ES-I3 (cell line): ENCODE results near the gene MB.
A peak's percentile ranks its signal among the peaks of the same experiment; 100 is the strongest.
"Not testable (repeated sequence)": the region's sequence is repeated elsewhere in the genome, so short reads cannot be mapped to it uniquely, and the experiment has no call there.

Experiments
- H3K36me3 ChIP-seq: 2 replicates; pipeline ENCODE4 v1.6.1; 2013; ENCODE audit warnings: mild to moderate bottlenecking, low read length, control low read depth, moderate library complexity; ENCODE audit not compliant: insufficient read depth
- H3K4me1 ChIP-seq: 2 replicates; pipeline ENCODE4 v1.6.1; 2013; ENCODE audit warnings: mild to moderate bottlenecking, control low read depth, low read length; ENCODE audit not compliant: insufficient read depth
- H3K9ac ChIP-seq: 2 replicates; pipeline ENCODE4 v1.6.1; 2013; ENCODE audit warnings: low read depth, mild to moderate bottlenecking, low read length, moderate library complexity
- H3K9me3 ChIP-seq: 2 replicates; pipeline ENCODE4 v1.6.1; 2013; ENCODE audit warnings: mild to moderate bottlenecking, low read length, moderate library complexity; ENCODE audit not compliant: control insufficient read depth, insufficient read depth

Gene MB

GRCh38 chr22:35630387-35630793, 13.3 kb upstream of the MB start:
- Histone ChIP-seq H3K4me1 (peaks cover 14% of the 10 kb centered on the region; the same call in 1 of the 2 replicates), H3K9me3 (no peaks in the 10 kb centered on the region; the same call in none of the 2 replicates), H3K9ac (no peak overlapping the region), H3K36me3 (no peaks in the 10 kb centered on the region)

- Histone ChIP-seq H3K9ac (no peak overlapping the region), H3K36me3 (no peaks in the 10 kb centered on the region), H3K4me1 (peaks cover 14% of the 10 kb centered on the region; the same call in 1 of the 2 replicates), H3K9me3 (no peaks in the 10 kb centered on the region; the same call in 1 of the 2 replicates)
Measured at GRCh38 chr22:35629406-35630216, 12.5 kb upstream of the MB start.

- no peaks in the 10 kb centered on the region; the same call in 1 of the 2 replicates for H3K9me3 ChIP-seq
- H3K36me3 ChIP-seq, result no peaks in the 10 kb centered on the region
- no peak overlapping the region for H3K9ac ChIP-seq
- peaks cover 11% of the 10 kb centered on the region; the same call in 1 of the 2 replicates for H3K4me1 ChIP-seq
Measured at GRCh38 chr22:35628732-35629131, 11.6 kb upstream of the MB start.

- H3K36me3 ChIP-seq, result no peaks in the 10 kb centered on the region
Measured at GRCh38 chr22:35627267-35628041, 10.3 kb upstream of the MB start.

GRCh38 chr22:35625763-35626432, 8.8 kb upstream of the MB start:
- peaks cover 19% of the 10 kb centered on the region for H3K4me1 ChIP-seq

More at GRCh38 chr22:35627267-35628041, 10.3 kb upstream of the MB start:
- Histone ChIP-seq H3K9me3 (no peaks in the 10 kb centered on the region; the same call in 1 of the 2 replicates), H3K9ac (peak overlapping the region; percentile 55), H3K4me1 (peaks cover 14% of the 10 kb centered on the region; the same call in 1 of the 2 replicates)

GRCh38 chr22:35624547-35624946, 7.4 kb upstream of the MB start:
- H3K4me1 ChIP-seq, result peaks cover 16% of the 10 kb centered on the region
- no peak overlapping the region for H3K9ac ChIP-seq
- H3K36me3 ChIP-seq, result no peaks in the 10 kb centered on the region
- no peaks in the 10 kb centered on the region; the same call in 1 of the 2 replicates for H3K9me3 ChIP-seq

More at GRCh38 chr22:35625763-35626432, 8.8 kb upstream of the MB start:
- Histone ChIP-seq H3K9ac (no peak overlapping the region), H3K9me3 (no peaks in the 10 kb centered on the region; the same call in 1 of the 2 replicates), H3K36me3 (no peaks in the 10 kb centered on the region)

- H3K9ac ChIP-seq, H3K36me3 ChIP-seq, H3K9me3 ChIP-seq: not testable (repeated sequence)
- peaks cover 14% of the 10 kb centered on the region for H3K4me1 ChIP-seq
Measured at GRCh38 chr22:35623885-35624284, 6.8 kb upstream of the MB start.

- H3K9ac ChIP-seq, result no peak overlapping the region
- H3K4me1 ChIP-seq, result peaks cover 14% of the 10 kb centered on the region
- H3K36me3 ChIP-seq, result no peaks in the 10 kb centered on the region
- H3K9me3 ChIP-seq, result no peaks in the 10 kb centered on the region
Measured at GRCh38 chr22:35622191-35622913, 5.2 kb upstream of the MB start.

- no peaks in the 10 kb centered on the region for H3K36me3 ChIP-seq
- no peak overlapping the region for H3K9ac ChIP-seq
- no peaks in the 10 kb centered on the region for H3K9me3 ChIP-seq
- H3K4me1 ChIP-seq, result peaks cover 14% of the 10 kb centered on the region
Measured at GRCh38 chr22:35621451-35621850, 4.3 kb upstream of the MB start.

GRCh38 chr22:35620624-35621251, 3.6 kb upstream of the MB start:
- Histone ChIP-seq H3K9ac (no peak overlapping the region), H3K4me1 (peaks cover 14% of the 10 kb centered on the region), H3K36me3 (no peaks in the 10 kb centered on the region), H3K9me3 (no peaks in the 10 kb centered on the region)

- Histone ChIP-seq H3K36me3 (no peaks in the 10 kb centered on the region), H3K9me3 (no peaks in the 10 kb centered on the region), H3K4me1 (peaks cover 17% of the 10 kb centered on the region), H3K9ac (no peak overlapping the region)
Measured at GRCh38 chr22:35619336-35620094, 2.4 kb upstream of the MB start.

GRCh38 chr22:35618427-35619223, 1.5 kb upstream of the MB start:
- no peaks in the 10 kb centered on the region for H3K36me3 ChIP-seq
- H3K9ac ChIP-seq, result no peak overlapping the region
- no peaks in the 10 kb centered on the region for H3K9me3 ChIP-seq
- H3K4me1 ChIP-seq, result peaks cover 17% of the 10 kb centered on the region
